Neural progenitor cell (in vitro differentiated cells): ENCODE data around the gene CHKA.

Experiments
- EZH2 ChIP-seq: fragments of 200-600 bp; sonication (generic); IDR thresholded peaks from 2 replicates; pipeline ENCODE4 v1.6.1; 2017; ENCODE audit warnings: antibody characterized with exemption, mild to moderate bottlenecking, moderate library complexity
- EZH2phosphoT487 ChIP-seq: fragments of 200-600 bp; sonication (generic); IDR thresholded peaks from 2 replicates; pipeline ENCODE4 v1.6.1; 2017; ENCODE audit warnings: antibody characterized with exemption

DNA sequence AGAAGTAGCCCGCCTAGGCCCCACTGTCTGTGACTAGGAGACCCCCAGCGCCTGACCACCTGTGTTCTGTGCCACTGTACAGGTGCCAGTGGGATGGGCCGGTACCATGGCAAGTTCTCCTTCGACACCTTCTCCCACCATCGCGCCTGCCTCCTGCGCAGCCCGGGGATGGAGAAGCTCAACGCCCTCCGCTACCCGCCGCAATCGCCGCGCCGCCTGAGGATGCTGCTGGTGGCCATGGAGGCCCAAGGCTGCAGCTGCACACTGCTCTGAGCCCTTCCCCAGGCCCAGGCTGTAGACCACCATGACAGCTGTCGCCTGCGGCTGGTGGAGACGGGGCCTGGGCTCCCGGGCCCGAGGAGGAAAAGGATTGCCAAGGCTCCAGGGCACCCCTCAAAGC lies 93.5 kb downstream of the CHKA start:
- TF ChIP-seq EZH2 (no peak), EZH2phosphoT487 (no peak)
